ENCODE results near the gene PGP. TPM values are rescaled to one million over a fixed set of nuclear protein-coding genes. Genes with fewer than 3 reads are reported as not detected.
A peak's percentile ranks its signal among the peaks of the same experiment; 100 is the strongest.
"Not testable (repeated sequence)": the region's sequence is repeated elsewhere in the genome, so short reads cannot be mapped to it uniquely, and the experiment has no call there.

The PGP gene, protein sequence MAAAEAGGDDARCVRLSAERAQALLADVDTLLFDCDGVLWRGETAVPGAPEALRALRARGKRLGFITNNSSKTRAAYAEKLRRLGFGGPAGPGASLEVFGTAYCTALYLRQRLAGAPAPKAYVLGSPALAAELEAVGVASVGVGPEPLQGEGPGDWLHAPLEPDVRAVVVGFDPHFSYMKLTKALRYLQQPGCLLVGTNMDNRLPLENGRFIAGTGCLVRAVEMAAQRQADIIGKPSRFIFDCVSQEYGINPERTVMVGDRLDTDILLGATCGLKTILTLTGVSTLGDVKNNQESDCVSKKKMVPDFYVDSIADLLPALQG
- total RNA-seq (2022) (45.0 and 49.6 TPM in 2 replicates), Bru-seq, nascent RNA (percentile 66 among the genes with signal in this experiment), BruChase-seq, experiment 1, labeled RNA remaining after a 6-hour chase (percentile 91 among the genes with signal in this experiment), BruChase-seq, experiment 2, labeled RNA remaining after a 2-hour chase (percentile 93 among the genes with signal in this experiment)
- long read RNA-seq, transcript PGP-201 (2 exons, 2,727 nt) = major isoform, 268 of 289 reads
- long read RNA-seq, partial matches to known transcripts = 9 of 289 reads
- long read RNA-seq, other reads (novel, unspliced or antisense) = 12 of 289 reads

DNA sequence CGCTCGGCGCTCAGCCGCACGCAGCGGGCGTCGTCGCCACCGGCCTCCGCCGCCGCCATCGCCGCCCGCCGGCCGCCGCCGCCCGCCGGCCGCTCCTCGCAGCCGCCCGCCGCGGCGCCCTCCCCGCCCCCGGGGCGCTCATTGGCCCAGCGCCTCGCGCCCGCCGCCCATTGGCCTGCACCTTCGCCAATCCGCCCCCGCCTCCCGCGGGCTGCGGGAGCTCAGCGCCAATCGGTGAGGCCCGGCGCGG, at the start of gene PGP:
Gene PGP, minus strand, starts transcription at position 122 of the 250 bp plus-strand sequence. Its CDS starts 63 bp downstream, at position 59.
- intact Hi-C loops (cut with micrococcal nuclease; ENCODE audit: unreplicated experiment) = no loop called here
- H3K36me3 Mint-ChIP-seq (ENCODE audit: insufficient read depth, unreplicated experiment) = peaks cover 63% of the 10 kb centered on the region

DNA sequence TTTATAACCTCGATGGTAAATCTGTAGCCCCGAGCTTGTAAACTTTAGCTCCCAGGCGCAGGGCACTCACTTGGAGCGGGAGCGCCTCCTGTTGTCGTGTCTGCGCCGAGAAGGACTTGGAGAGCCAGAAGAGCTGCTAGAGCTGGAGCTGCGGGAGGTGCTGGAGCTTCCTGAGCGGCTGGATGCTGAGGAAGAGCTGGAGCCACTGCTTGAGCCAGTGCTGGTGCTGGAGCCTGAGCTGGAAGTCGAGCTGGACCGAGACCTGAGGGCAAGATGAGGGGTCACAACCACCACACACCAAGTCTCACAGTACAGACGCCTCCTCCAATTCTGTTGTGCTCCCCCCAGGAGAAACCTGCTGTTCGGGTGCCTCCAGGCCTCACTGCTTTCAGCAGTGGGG, 48.4 kb upstream of the PGP start:
- CTCF ChIA-PET; H3K9me3 Mint-ChIP-seq (ENCODE audit: low read depth, unreplicated experiment); intact Hi-C loops (cut with micrococcal nuclease; ENCODE audit: unreplicated experiment); BruUV-seq (replicated peaks); H3K4me3 Mint-ChIP-seq (ENCODE audit: low read depth, unreplicated experiment); H3K27me3 Mint-ChIP-seq (ENCODE audit: unreplicated experiment); DNase-seq; H3K27ac Mint-ChIP-seq (ENCODE audit: unreplicated experiment): not testable (repeated sequence)
- peaks cover 97% of the 10 kb centered on the region for H3K36me3 Mint-ChIP-seq (ENCODE audit: insufficient read depth, unreplicated experiment)
- peaks cover 23% of the 10 kb centered on the region for H3K4me1 Mint-ChIP-seq (ENCODE audit: low read depth, unreplicated experiment)

More for the DNA sequence above, at the start of gene PGP:
- peak within 1 kb of the TSS; percentile 87 for H3K27ac Mint-ChIP-seq (ENCODE audit: unreplicated experiment)
- peak within 1 kb of the TSS; percentile 78 for H3K4me3 Mint-ChIP-seq (ENCODE audit: low read depth, unreplicated experiment)
- no peaks in the 10 kb centered on the region for H3K27me3 Mint-ChIP-seq (ENCODE audit: unreplicated experiment)
- peaks cover 22% of the 10 kb centered on the region for H3K4me1 Mint-ChIP-seq (ENCODE audit: low read depth, unreplicated experiment)
- no TSS peak for BruUV-seq (replicated peaks)
- CTCF ChIA-PET = interaction anchor here (0.6 to 2.3 kb wide), 4 partner anchors 20 to 199 kb away, joined by 3 to 15 read pairs (median 4); partner anchors contain the start of gene ECI1
- no peak for DNase-seq
- no peaks in the 10 kb centered on the region for H3K9me3 Mint-ChIP-seq (ENCODE audit: low read depth, unreplicated experiment)
- TF ChIP-seq, protein P1, sequence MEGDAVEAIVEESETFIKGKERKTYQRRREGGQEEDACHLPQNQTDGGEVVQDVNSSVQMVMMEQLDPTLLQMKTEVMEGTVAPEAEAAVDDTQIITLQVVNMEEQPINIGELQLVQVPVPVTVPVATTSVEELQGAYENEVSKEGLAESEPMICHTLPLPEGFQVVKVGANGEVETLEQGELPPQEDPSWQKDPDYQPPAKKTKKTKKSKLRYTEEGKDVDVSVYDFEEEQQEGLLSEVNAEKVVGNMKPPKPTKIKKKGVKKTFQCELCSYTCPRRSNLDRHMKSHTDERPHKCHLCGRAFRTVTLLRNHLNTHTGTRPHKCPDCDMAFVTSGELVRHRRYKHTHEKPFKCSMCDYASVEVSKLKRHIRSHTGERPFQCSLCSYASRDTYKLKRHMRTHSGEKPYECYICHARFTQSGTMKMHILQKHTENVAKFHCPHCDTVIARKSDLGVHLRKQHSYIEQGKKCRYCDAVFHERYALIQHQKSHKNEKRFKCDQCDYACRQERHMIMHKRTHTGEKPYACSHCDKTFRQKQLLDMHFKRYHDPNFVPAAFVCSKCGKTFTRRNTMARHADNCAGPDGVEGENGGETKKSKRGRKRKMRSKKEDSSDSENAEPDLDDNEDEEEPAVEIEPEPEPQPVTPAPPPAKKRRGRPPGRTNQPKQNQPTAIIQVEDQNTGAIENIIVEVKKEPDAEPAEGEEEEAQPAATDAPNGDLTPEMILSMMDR (IDR thresholded peaks at IDR 0.05; ENCODE audit: unreplicated experiment) = no peak

DNA sequence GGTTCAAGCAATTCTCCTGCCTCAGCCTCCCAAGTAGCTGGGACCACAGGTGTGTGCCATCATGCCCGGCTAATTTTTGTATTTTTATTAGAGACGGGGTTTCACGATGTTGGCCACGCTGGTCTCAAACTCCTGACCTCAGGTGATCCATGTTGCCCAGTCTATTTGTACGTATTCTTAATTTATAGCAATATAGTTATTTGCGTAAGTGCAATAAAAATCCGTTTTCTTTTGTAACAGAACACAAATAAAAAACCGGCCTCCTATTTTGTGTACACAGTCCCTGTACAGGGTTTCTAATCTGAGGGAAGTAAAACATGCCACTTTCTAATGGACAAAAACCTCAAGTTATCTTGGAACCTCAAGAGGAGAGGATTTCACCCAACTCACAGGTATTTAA, 45.6 kb upstream of the PGP start:
- H3K27me3 Mint-ChIP-seq (ENCODE audit: unreplicated experiment) = no peaks in the 10 kb centered on the region
- CTCF ChIA-PET = no interaction called here
- DNase-seq = no peak
- H3K36me3 Mint-ChIP-seq (ENCODE audit: insufficient read depth, unreplicated experiment) = peaks cover 94% of the 10 kb centered on the region
- H3K4me1 Mint-ChIP-seq (ENCODE audit: low read depth, unreplicated experiment) = peaks cover 12% of the 10 kb centered on the region
- BruUV-seq (replicated peaks) = no TSS peak
- H3K27ac Mint-ChIP-seq (ENCODE audit: unreplicated experiment) = no peak overlapping the region
- intact Hi-C loops (cut with micrococcal nuclease; ENCODE audit: unreplicated experiment) = no loop called here
- H3K9me3 Mint-ChIP-seq (ENCODE audit: low read depth, unreplicated experiment) = no peaks in the 10 kb centered on the region
- TF ChIP-seq, protein P1 (IDR thresholded peaks at IDR 0.05; ENCODE audit: unreplicated experiment) = no peak
- H3K4me3 Mint-ChIP-seq (ENCODE audit: low read depth, unreplicated experiment) = no peak overlapping the region

DNA sequence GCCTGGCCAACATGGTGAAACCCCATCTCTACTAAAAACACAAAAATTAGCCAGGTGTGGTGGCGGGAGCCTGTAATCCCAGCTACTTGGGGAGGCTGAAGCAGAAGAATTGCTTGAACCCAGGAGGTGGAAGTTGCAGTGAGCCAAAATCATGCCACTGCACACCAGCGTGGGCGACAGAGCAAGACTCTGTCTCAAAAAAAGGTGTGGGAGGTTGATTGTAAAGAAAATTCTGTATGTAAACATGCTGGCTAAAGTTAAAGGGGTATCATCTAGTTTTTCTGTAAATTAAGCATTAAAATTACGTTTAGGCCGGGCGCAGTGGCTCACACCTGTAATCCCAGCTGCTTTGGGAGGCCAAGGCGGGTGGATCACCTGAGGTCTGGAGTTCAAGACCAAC, 43.9 kb upstream of the PGP start:
- DNase-seq; H3K4me1 Mint-ChIP-seq (ENCODE audit: low read depth, unreplicated experiment); H3K27me3 Mint-ChIP-seq (ENCODE audit: unreplicated experiment); H3K27ac Mint-ChIP-seq (ENCODE audit: unreplicated experiment); BruUV-seq (replicated peaks); H3K4me3 Mint-ChIP-seq (ENCODE audit: low read depth, unreplicated experiment); H3K9me3 Mint-ChIP-seq (ENCODE audit: low read depth, unreplicated experiment); intact Hi-C loops (cut with micrococcal nuclease; ENCODE audit: unreplicated experiment): not testable (repeated sequence)
- peaks cover 93% of the 10 kb centered on the region for H3K36me3 Mint-ChIP-seq (ENCODE audit: insufficient read depth, unreplicated experiment)
- CTCF ChIA-PET = interaction anchor here (0.6 kb wide), 1 partner anchor 8 kb away, joined by 10 read pairs; no protein-coding TSS in a partner anchor

DNA sequence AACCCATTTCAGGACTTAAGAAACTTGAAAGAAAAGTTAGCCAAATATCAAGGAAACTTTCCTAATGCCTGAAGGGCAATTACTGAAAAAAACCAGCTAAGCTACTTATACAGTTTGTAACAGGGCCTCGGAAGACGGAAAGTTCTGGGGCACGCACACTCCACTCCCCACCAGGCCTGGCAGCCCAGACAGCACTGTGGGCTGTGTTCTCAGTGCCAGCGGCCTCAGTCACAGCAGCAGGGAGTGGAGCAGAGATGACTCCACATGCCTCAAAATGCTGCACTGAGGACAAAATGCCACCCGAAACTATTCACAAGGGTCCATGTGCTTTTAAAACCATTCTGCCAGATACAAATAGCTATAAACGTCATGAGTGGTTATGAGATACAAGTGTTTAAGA, 43.1 kb upstream of the PGP start:
- Mint-ChIP-seq H3K27me3 (ENCODE audit: unreplicated experiment) (no peaks in the 10 kb centered on the region), H3K27ac (ENCODE audit: unreplicated experiment) (no peak overlapping the region), H3K36me3 (ENCODE audit: insufficient read depth, unreplicated experiment) (peaks cover 93% of the 10 kb centered on the region), H3K4me3 (ENCODE audit: low read depth, unreplicated experiment) (no peak overlapping the region), H3K4me1 (ENCODE audit: low read depth, unreplicated experiment) (peaks cover 10% of the 10 kb centered on the region), H3K9me3 (ENCODE audit: low read depth, unreplicated experiment) (no peaks in the 10 kb centered on the region)
- DNase-seq = no peak
- TF ChIP-seq, protein P1 (IDR thresholded peaks at IDR 0.05; ENCODE audit: unreplicated experiment) = no peak
- intact Hi-C loops (cut with micrococcal nuclease; ENCODE audit: unreplicated experiment) = no loop called here
- CTCF ChIA-PET = interaction anchor here (0.6 kb wide), 1 partner anchor 681 kb away, joined by 4 read pairs; no protein-coding TSS in a partner anchor
- BruUV-seq (replicated peaks) = no TSS peak

Measured in Calu3 (cell line).